ENCODE data around the gene IGF2.

GRCh38 chr11:2169626-2170570 lies 30.7 kb upstream of the IGF2 start:
- no peak for TF ChIP-seq EP300 (IDR thresholded peaks at IDR 0.05; ENCODE audit: borderline replicate concordance)
- TF ChIP-seq REST (IDR thresholded peaks at IDR 0.05; ENCODE audit: low read depth): no peak
- TF ChIP-seq EGR1 (IDR thresholded peaks at IDR 0.05): no peak
- no peak for TF ChIP-seq CEBPB (IDR thresholded peaks at IDR 0.05)
- no peak for TF ChIP-seq TAF1 (IDR thresholded peaks at IDR 0.05; ENCODE audit: low read depth)
- no peak for TF ChIP-seq CREB1 (IDR thresholded peaks at IDR 0.05; ENCODE audit: low read depth)
- no peak for TF ChIP-seq RAD21 (IDR thresholded peaks at IDR 0.05; ENCODE audit: low read depth)
- no peak for TF ChIP-seq TCF12 (IDR thresholded peaks at IDR 0.05; ENCODE audit: low read depth)
- no peak for TF ChIP-seq YY1 (IDR thresholded peaks at IDR 0.05; ENCODE audit: low read depth)
- TF ChIP-seq NFIC (IDR thresholded peaks at IDR 0.05): no peak
- no peak for TF ChIP-seq FOXM1 (IDR thresholded peaks at IDR 0.05; ENCODE audit: borderline replicate concordance, low read depth)
- no peak for TF ChIP-seq MAX (IDR thresholded peaks at IDR 0.05)
